K562 (cell line): ENCODE results near the gene MAST4. TPM values are rescaled to one million over a fixed set of nuclear protein-coding genes. Genes with fewer than 3 reads are reported as not detected.

ENCODE experiments used
- ARNT ChIP-seq, 2 experiments: fragments of 450-650 bp; IDR thresholded peaks; 2 replicates each; pipeline ENCODE4 v1.6.1; 2016; ENCODE audit warnings: mild to moderate bottlenecking in 1 of 2
- ATF7 ChIP-seq: fragments of 450-650 bp; IDR thresholded peaks from 2 replicates; pipeline ENCODE4 v1.7.1; 2014; ENCODE audit warnings: mild to moderate bottlenecking, moderate library complexity
- CSDE1 ChIP-seq, 2 experiments: fragments of 450-650 bp; IDR thresholded peaks; 2 replicates each; pipeline ENCODE4 v1.6.1; 2016; ENCODE audit warnings: mild to moderate bottlenecking in 1 of 2
- EZH2 ChIP-seq: IDR thresholded peaks from 2 replicates; pipeline ENCODE4 v1.6.1; 2012; ENCODE audit warnings: low read depth, mild to moderate bottlenecking, inconsistent platforms, low read length, borderline replicate concordance
- HBP1 ChIP-seq: fragments of 450-650 bp; formaldehyde crosslinking; IDR thresholded peaks from 2 replicates; pipeline ENCODE4 v1.4.0; 2022; ENCODE audit warnings: missing genetic modification characterization
- KLF10 ChIP-seq: fragments of 250-450 bp; sonication (Bioruptor Pico); IDR thresholded peaks from 2 replicates; pipeline ENCODE4 v1.6.1; 2021; ENCODE audit warnings: matching md5 sums
- PKNOX1 ChIP-seq: fragments of 450-650 bp; IDR thresholded peaks from 2 replicates; pipeline ENCODE4 v1.6.1; 2016
- RB1 ChIP-seq: fragments of 450-650 bp; IDR thresholded peaks from 2 replicates; pipeline ENCODE4 v1.6.1; 2017; ENCODE audit warnings: low read depth, mild to moderate bottlenecking
- RERE ChIP-seq: sonication (generic); formaldehyde crosslinking; IDR thresholded peaks from 2 replicates; pipeline ENCODE4 v1.8.0; 2023; ENCODE audit warnings: missing genetic modification reagents, mild to moderate bottlenecking, borderline replicate concordance
- RNF219 ChIP-seq: fragments of 250-450 bp; sonication (Bioruptor Pico); IDR thresholded peaks from 2 replicates; pipeline ENCODE4 v1.5.0; 2022; ENCODE audit warnings: mild to moderate bottlenecking
- SETDB1 ChIP-seq: IDR thresholded peaks from one replicate; pipeline ENCODE4 v1.6.1; 2012; ENCODE audit warnings: low read length, control low read depth, inconsistent platforms
- SUPT5H ChIP-seq: fragments of 450-650 bp; IDR thresholded peaks from 2 replicates; pipeline ENCODE4 v1.6.1; 2016
- TCF7 ChIP-seq: sonication (generic); IDR thresholded peaks from 2 replicates; pipeline ENCODE4 v1.6.1; 2016; ENCODE audit warnings: antibody characterized with exemption, borderline replicate concordance
- TOE1 ChIP-seq, 2 experiments: fragments of 450-650 bp in 1 of 2; sonication (generic) in 1 of 2; formaldehyde crosslinking in 1 of 2; IDR thresholded peaks; 2 replicates each; pipeline versions ENCODE4 v1.7.1 to v1.8.0; 2016 to 2022; ENCODE audit warnings: borderline replicate concordance in 2 of 2, mild to moderate bottlenecking in 2 of 2, antibody characterized with exemption in 1 of 2, inconsistent platforms in 1 of 2, low read depth in 1 of 2, missing genetic modification reagents in 1 of 2, moderate library complexity in 1 of 2
- ZBTB34 ChIP-seq: fragments of 250-450 bp; sonication (Bioruptor Pico); IDR thresholded peaks from 2 replicates; pipeline ENCODE4 v1.8.0; 2021; ENCODE audit warnings: mild to moderate bottlenecking, moderate library complexity
- ZNF197 ChIP-seq: fragments of 200-800 bp; sonication (Bioruptor generic); IDR thresholded peaks from 2 replicates; pipeline ENCODE4 v1.6.1; 2016; ENCODE audit warnings: low read depth, missing genetic modification characterization, missing compliant biosample characterization
- polyA plus RNA-seq, 8 experiments: library from polyadenylated mRNA; depleted of rRNA in 4 of 8; stranded (reverse) in 5 of 8; unstranded in 3 of 8; fragments of >200 nt; fragmentation: Nextera tagmentation in 2 of 8; fragmentation: Illumina TruSeq in 1 of 8; extraction: Ambion mirVana in 2 of 8; extraction: Trizol in 1 of 8; gene quantifications; 2 replicates each; pipeline versions ENCODE4 v1.2.1 to v1.2.3, GENCODE V29; 2011 to 2014; ENCODE audit warnings: inconsistent platforms in 1 of 8, missing spikeins in 1 of 8
- total RNA-seq, 7 experiments: library from RNA; depleted of rRNA in 6 of 7; stranded (reverse); fragments of >200 nt in 6 of 7; fragmentation: Illumina TruSeq in 2 of 7; extraction: Trizol in 2 of 7; gene quantifications; 2 replicates each; pipeline versions ENCODE4 v1.2.1 to v1.2.3, GENCODE V29; 2011 to 2021; ENCODE audit warnings: low replicate concordance in 1 of 7

MAST4 gene
- total and polyA plus RNA-seq, 9 of the 15 experiments (the other 6 are each of a cell fraction or from before 2014, with no cell fraction given) = 0.88 to 10.1 (median 5.2) TPM

GRCh38 chr5:67194166-67194565 is 598.0 kb downstream of the MAST4 start (continued):
- TF ChIP-seq RERE = no peak
- no peak for TF ChIP-seq ZBTB34 (CRISPR knock-in tag)
- no peak for TF ChIP-seq CSDE1 (IDR thresholded peaks at IDR 0.05)
- no peak for TF ChIP-seq KLF10 (CRISPR knock-in tag)
- TF ChIP-seq RB1 = no peak
- TF ChIP-seq HBP1 (CRISPR knock-in tag) = no peak
- TF ChIP-seq RNF219 (CRISPR knock-in tag) = no peak
- TF ChIP-seq SUPT5H = no peak
- TF ChIP-seq ZNF197 = no peak
- TF ChIP-seq TCF7 = no peak
- TF ChIP-seq ATF7 = no peak
- no peak for TF ChIP-seq SETDB1
- no peak for TF ChIP-seq ARNT (IDR thresholded peaks at IDR 0.05)
- no peak for TF ChIP-seq PKNOX1
- no peak for TF ChIP-seq TOE1 (IDR thresholded peaks at IDR 0.05; ENCODE audit: borderline replicate concordance)
- no peak for TF ChIP-seq TOE1 (CRISPR knock-in tag; IDR thresholded peaks at IDR 0.05; ENCODE audit: borderline replicate concordance, low read depth)
- no peak for TF ChIP-seq EZH2
